Measurements from ENCODE around the gene WNK1.
"Not testable (repeated sequence)": the region's sequence is repeated elsewhere in the genome, so short reads cannot be mapped to it uniquely, and the experiment has no call there.

The WNK1 gene

GRCh38 chr12:774051-774614 lies 21.8 kb downstream of the WNK1 start:
- no peaks in the 10 kb centered on the region for H3K9me3 ChIP-seq (ENCODE audit: control insufficient read depth, low read length)
- no peaks in the 10 kb centered on the region for H3K36me3 ChIP-seq (ENCODE audit: control insufficient read depth, insufficient read depth, low read length)
- no peak overlapping the region for H3K4me3 ChIP-seq (ENCODE audit: low read length)
- peaks cover 18% of the 10 kb centered on the region for H3K4me1 ChIP-seq (ENCODE audit: control insufficient read depth, insufficient read depth, low read length)
- no peaks in the 10 kb centered on the region for H3K27me3 ChIP-seq (ENCODE audit: control insufficient read depth, insufficient read depth, low read length)
- H3K9ac ChIP-seq (ENCODE audit: low read length): no peak overlapping the region

- not testable (repeated sequence) for H3K9me3 ChIP-seq (ENCODE audit: control insufficient read depth, low read length); H3K9ac ChIP-seq (ENCODE audit: low read length); H3K4me3 ChIP-seq (ENCODE audit: low read length); H3K36me3 ChIP-seq (ENCODE audit: control insufficient read depth, insufficient read depth, low read length); H3K27me3 ChIP-seq (ENCODE audit: control insufficient read depth, insufficient read depth, low read length)
- peaks cover 31% of the 10 kb centered on the region for H3K4me1 ChIP-seq (ENCODE audit: control insufficient read depth, insufficient read depth, low read length)
These were observed 23.8 kb downstream of the WNK1 start for GRCh38 chr12:775973-776771.

- peaks cover 31% of the 10 kb centered on the region for H3K4me1 ChIP-seq (ENCODE audit: control insufficient read depth, insufficient read depth, low read length)
- not testable (repeated sequence) for H3K36me3 ChIP-seq (ENCODE audit: control insufficient read depth, insufficient read depth, low read length); H3K4me3 ChIP-seq (ENCODE audit: low read length); H3K9me3 ChIP-seq (ENCODE audit: control insufficient read depth, low read length); H3K9ac ChIP-seq (ENCODE audit: low read length); H3K27me3 ChIP-seq (ENCODE audit: control insufficient read depth, insufficient read depth, low read length)
These were observed 24.5 kb downstream of the WNK1 start for GRCh38 chr12:776772-777373.

GRCh38 chr12:777550-778047 lies 25.2 kb downstream of the WNK1 start:
- H3K9me3 ChIP-seq (ENCODE audit: control insufficient read depth, low read length): no peaks in the 10 kb centered on the region
- H3K4me1 ChIP-seq (ENCODE audit: control insufficient read depth, insufficient read depth, low read length): peaks cover 31% of the 10 kb centered on the region
- H3K4me3 ChIP-seq (ENCODE audit: low read length): no peak overlapping the region
- H3K9ac ChIP-seq (ENCODE audit: low read length): no peak overlapping the region
- no peaks in the 10 kb centered on the region for H3K27me3 ChIP-seq (ENCODE audit: control insufficient read depth, insufficient read depth, low read length)
- H3K36me3 ChIP-seq (ENCODE audit: control insufficient read depth, insufficient read depth, low read length): no peaks in the 10 kb centered on the region

GRCh38 chr12:778615-779014 lies 26.2 kb downstream of the WNK1 start:
- Histone ChIP-seq H3K36me3 (ENCODE audit: control insufficient read depth, insufficient read depth, low read length) (no peaks in the 10 kb centered on the region), H3K4me3 (ENCODE audit: low read length) (no peak overlapping the region), H3K9ac (ENCODE audit: low read length) (no peak overlapping the region), H3K27me3 (ENCODE audit: control insufficient read depth, insufficient read depth, low read length) (no peaks in the 10 kb centered on the region), H3K4me1 (ENCODE audit: control insufficient read depth, insufficient read depth, low read length) (peaks cover 31% of the 10 kb centered on the region), H3K9me3 (ENCODE audit: control insufficient read depth, low read length) (no peaks in the 10 kb centered on the region)

GRCh38 chr12:779745-780734 lies 27.7 kb downstream of the WNK1 start:
- H3K27me3 ChIP-seq (ENCODE audit: control insufficient read depth, insufficient read depth, low read length): no peaks in the 10 kb centered on the region
- no peak overlapping the region for H3K9ac ChIP-seq (ENCODE audit: low read length)
- peaks cover 25% of the 10 kb centered on the region for H3K4me1 ChIP-seq (ENCODE audit: control insufficient read depth, insufficient read depth, low read length)
- no peaks in the 10 kb centered on the region for H3K36me3 ChIP-seq (ENCODE audit: control insufficient read depth, insufficient read depth, low read length)
- H3K4me3 ChIP-seq (ENCODE audit: low read length): no peak overlapping the region
- H3K9me3 ChIP-seq (ENCODE audit: control insufficient read depth, low read length): no peaks in the 10 kb centered on the region

- no peaks in the 10 kb centered on the region for H3K36me3 ChIP-seq (ENCODE audit: control insufficient read depth, insufficient read depth, low read length)
- H3K27me3 ChIP-seq (ENCODE audit: control insufficient read depth, insufficient read depth, low read length): no peaks in the 10 kb centered on the region
- no peak overlapping the region for H3K4me3 ChIP-seq (ENCODE audit: low read length)
- no peak overlapping the region for H3K9ac ChIP-seq (ENCODE audit: low read length)
- H3K9me3 ChIP-seq (ENCODE audit: control insufficient read depth, low read length): no peaks in the 10 kb centered on the region
- peaks cover 20% of the 10 kb centered on the region for H3K4me1 ChIP-seq (ENCODE audit: control insufficient read depth, insufficient read depth, low read length)
These were observed 28.5 kb downstream of the WNK1 start for GRCh38 chr12:780750-781379.

- peaks cover 21% of the 10 kb centered on the region for H3K4me1 ChIP-seq (ENCODE audit: control insufficient read depth, insufficient read depth, low read length)
These were observed 33.3 kb downstream of the WNK1 start for GRCh38 chr12:785706-786105.

GRCh38 chr12:788288-788687 lies 35.9 kb downstream of the WNK1 start:
- H3K4me3 ChIP-seq (ENCODE audit: low read length): no peak overlapping the region
- H3K9me3 ChIP-seq (ENCODE audit: control insufficient read depth, low read length): no peaks in the 10 kb centered on the region
- H3K36me3 ChIP-seq (ENCODE audit: control insufficient read depth, insufficient read depth, low read length): no peaks in the 10 kb centered on the region
- H3K4me1 ChIP-seq (ENCODE audit: control insufficient read depth, insufficient read depth, low read length): peaks cover 20% of the 10 kb centered on the region
- no peak overlapping the region for H3K9ac ChIP-seq (ENCODE audit: low read length)
- H3K27me3 ChIP-seq (ENCODE audit: control insufficient read depth, insufficient read depth, low read length): no peaks in the 10 kb centered on the region

More at GRCh38 chr12:785706-786105, 33.3 kb downstream of the WNK1 start:
- H3K9me3 ChIP-seq (ENCODE audit: control insufficient read depth, low read length): no peaks in the 10 kb centered on the region
- no peak overlapping the region for H3K4me3 ChIP-seq (ENCODE audit: low read length)
- H3K9ac ChIP-seq (ENCODE audit: low read length): no peak overlapping the region
- H3K36me3 ChIP-seq (ENCODE audit: control insufficient read depth, insufficient read depth, low read length): no peaks in the 10 kb centered on the region
- no peaks in the 10 kb centered on the region for H3K27me3 ChIP-seq (ENCODE audit: control insufficient read depth, insufficient read depth, low read length)

- not testable (repeated sequence) for H3K9ac ChIP-seq (ENCODE audit: low read length); H3K4me3 ChIP-seq (ENCODE audit: low read length); H3K27me3 ChIP-seq (ENCODE audit: control insufficient read depth, insufficient read depth, low read length); H3K9me3 ChIP-seq (ENCODE audit: control insufficient read depth, low read length); H3K36me3 ChIP-seq (ENCODE audit: control insufficient read depth, insufficient read depth, low read length)
- peaks cover 20% of the 10 kb centered on the region for H3K4me1 ChIP-seq (ENCODE audit: control insufficient read depth, insufficient read depth, low read length)
These were observed 36.4 kb downstream of the WNK1 start for GRCh38 chr12:788762-789161.

- Histone ChIP-seq H3K9ac (ENCODE audit: low read length) (no peak overlapping the region), H3K36me3 (ENCODE audit: control insufficient read depth, insufficient read depth, low read length) (no peaks in the 10 kb centered on the region), H3K4me3 (ENCODE audit: low read length) (no peak overlapping the region), H3K27me3 (ENCODE audit: control insufficient read depth, insufficient read depth, low read length) (no peaks in the 10 kb centered on the region), H3K4me1 (ENCODE audit: control insufficient read depth, insufficient read depth, low read length) (peaks cover 20% of the 10 kb centered on the region), H3K9me3 (ENCODE audit: control insufficient read depth, low read length) (no peaks in the 10 kb centered on the region)
These were observed 37.6 kb downstream of the WNK1 start for GRCh38 chr12:789852-790563.

Data from mucosa of stomach (tissue), 1 donor.